Stimulated activated effector memory CD8-positive, alpha-beta T cell treated with anti-CD3 and anti-CD28 coated beads, Interleukin-12 subunit alpha, Interleukin-12 subunit beta, amount 100 ng/mL, for 72 hours (primary cell): Measurements from ENCODE around the gene CRYBG2.

ENCODE experiments used
- ATAC-seq: fragments of 150-1000 bp; cut with Tn5 transposase; 2 replicates; pipeline ENCODE4 v1.10.0; 2021
- DNase-seq, 2 donors: peaks; one replicate each; pipeline ENCODE4 v3.0.0; 2021 to 2022; ENCODE audit warnings: low spot score in 2 of 2
- H3K27ac Mint-ChIP-seq: one replicate; pipeline ENCODE4 v1.8.0; 2022; ENCODE audit warnings: mild to moderate bottlenecking, mixed read lengths
- H3K36me3 Mint-ChIP-seq: one replicate; pipeline ENCODE4 v1.8.0; 2022; ENCODE audit warnings: mild to moderate bottlenecking, mixed read lengths
- H3K4me1 Mint-ChIP-seq: one replicate; pipeline ENCODE4 v1.8.0; 2022; ENCODE audit warnings: mixed read lengths
- H3K4me3 Mint-ChIP-seq: one replicate; pipeline ENCODE4 v1.8.0; 2022; ENCODE audit warnings: mild to moderate bottlenecking, mixed read lengths
- H3K9me3 Mint-ChIP-seq: one replicate; pipeline ENCODE4 v1.8.0; 2022; ENCODE audit warnings: mixed read lengths

Gene CRYBG2

DNA sequence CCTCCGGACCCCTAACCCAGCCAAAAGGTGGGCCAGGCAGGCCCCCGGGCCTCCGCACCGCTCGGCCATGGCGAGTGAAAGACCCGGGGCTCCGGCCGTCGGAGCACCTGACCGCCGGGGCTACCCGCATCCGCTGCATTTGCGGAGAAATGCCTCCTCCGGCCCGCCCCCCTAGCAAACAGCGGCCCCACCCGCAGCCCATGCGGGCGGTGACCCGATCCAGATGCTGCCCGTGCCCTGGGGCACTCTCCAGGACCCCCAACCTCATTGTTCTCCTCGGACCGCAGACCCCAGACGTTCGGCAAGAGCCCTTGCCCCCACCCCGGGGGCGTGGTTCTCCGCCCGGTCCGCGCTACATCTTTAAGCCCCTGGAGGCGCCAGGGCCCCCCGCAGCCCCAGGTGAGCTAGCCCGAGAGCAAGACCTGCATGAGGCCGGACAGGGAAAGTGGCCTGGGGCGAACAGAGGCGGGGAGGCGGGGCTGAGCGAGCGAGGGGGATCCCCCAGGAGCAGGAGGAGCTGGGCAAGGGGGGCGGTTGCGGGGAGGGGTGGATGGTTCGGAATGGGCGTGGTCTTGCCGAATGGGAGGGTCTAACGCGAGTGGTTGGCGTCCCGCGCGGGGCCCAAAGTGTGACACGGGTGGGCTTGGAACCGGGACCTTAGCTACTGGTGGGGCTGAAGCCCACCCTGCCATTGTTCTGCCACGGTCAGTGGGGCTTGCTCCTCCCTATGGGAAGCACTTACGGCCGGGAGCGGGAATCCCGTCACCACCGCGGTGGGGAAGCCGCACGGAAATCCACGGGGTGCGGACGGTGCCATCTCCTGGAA is 6.3 kb upstream of the CRYBG2 start:
- DNase-seq (no peak), ATAC-seq (peak; percentile 39)
- Mint-ChIP-seq H3K27ac (peak overlapping the region; percentile 76), H3K4me1 (peaks cover 59% of the 10 kb centered on the region), H3K36me3 (peaks cover 13% of the 10 kb centered on the region), H3K4me3 (peak overlapping the region; percentile 74), H3K9me3 (no peaks in the 10 kb centered on the region)

DNA sequence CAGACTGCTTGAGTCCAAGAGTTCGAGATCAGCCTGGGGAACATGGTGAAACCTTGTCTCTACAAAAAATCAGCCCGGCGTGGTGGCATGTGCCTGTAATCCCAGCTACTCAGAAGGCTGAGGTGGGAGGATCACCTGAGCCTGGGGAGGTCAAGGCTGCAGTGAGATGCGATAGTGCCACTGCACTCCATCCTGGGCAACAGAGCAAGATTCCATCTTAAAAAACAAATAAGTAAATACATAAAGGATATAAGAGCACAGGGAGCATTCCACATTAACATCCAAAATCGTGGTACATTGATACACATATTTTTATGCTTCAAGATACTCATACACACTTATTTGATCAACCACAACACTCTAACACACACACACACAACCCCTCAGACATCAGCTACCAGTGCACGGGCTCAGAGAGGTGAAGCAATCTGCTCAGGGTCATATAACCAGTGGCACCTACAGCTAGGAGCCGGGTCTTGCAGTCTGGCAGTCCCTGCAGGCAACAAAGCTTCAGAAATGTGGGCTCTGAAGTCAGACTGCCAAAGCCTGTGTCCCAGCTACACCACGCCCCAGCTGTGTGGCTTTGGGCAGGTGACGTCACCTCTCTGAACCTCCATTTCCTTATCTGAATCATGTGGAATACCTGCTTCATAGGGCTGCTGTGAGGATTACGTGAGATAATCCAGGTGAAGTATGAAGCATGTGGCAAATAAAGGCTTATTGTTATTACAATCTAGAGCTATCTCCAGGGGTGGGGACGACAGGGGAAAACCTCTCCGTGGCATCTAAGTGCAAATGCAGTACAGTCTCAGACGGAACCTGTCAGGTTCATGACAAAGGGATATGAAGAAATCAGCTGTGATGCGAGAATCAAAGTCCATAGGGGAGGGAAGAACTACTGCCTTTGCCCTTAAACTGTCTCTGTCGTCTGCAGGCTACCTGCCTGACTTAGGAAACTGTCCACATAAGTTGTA is 4.8 kb upstream of the CRYBG2 start:
- Mint-ChIP-seq H3K9me3 (no peaks in the 10 kb centered on the region), H3K36me3 (peaks cover 8% of the 10 kb centered on the region), H3K4me3 (peak overlapping the region; percentile 74), H3K4me1 (peaks cover 45% of the 10 kb centered on the region), H3K27ac (peak overlapping the region; percentile 34)
- ATAC-seq (peak; percentile 82), DNase-seq (peak; percentile 33 to 64)

DNA sequence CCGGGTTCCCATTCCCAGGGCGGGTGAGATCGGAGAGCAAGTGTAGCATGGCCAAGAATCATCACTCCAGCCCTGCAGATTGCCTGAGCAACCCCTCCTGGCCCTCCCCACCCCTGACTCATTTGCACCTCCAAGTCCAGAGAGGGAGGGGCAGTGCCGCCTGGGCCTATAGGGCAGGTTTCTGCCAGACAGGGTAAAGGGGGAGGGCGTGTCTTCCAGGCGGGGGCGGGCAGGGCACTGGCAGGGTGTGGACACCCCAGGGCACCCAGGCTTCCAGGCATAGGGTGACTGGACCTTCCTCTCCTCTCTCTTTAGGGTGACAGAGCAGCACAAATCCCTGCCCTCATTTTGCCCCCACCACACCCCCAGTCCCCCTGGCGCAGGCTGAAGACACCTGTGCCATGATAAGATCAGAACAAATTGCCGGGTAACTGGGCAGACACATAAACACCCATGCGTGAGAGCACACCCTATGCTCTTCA is 3.2 kb upstream of the CRYBG2 start:
- no peak overlapping the region for H3K27ac Mint-ChIP-seq
- DNase-seq (no peak), ATAC-seq (no peak)
- no peaks in the 10 kb centered on the region for H3K9me3 Mint-ChIP-seq
- H3K36me3 Mint-ChIP-seq, result no peaks in the 10 kb centered on the region
- H3K4me3 Mint-ChIP-seq, result no peak overlapping the region
- peaks cover 37% of the 10 kb centered on the region for H3K4me1 Mint-ChIP-seq

DNA sequence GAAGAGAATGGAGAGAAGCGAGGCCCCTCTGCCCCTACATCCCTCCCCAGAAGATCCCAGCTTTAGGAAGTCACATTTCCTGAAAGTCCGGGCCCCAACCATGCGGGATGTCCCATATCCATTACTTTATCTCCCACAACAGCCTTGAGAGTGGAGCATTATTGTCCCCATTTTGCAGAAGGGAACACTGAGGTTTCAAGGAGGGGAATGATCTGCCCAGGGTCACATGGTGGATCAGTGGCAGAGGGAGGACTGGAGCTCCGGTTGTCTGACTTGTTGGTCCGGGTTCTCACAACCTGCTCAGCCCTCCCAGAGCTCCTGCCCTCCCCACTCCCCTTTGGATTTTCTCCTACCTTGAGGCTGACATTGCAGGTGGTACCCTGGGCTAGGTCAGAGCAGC is 2.2 kb upstream of the CRYBG2 start:
- no peak for ATAC-seq
- H3K4me3 Mint-ChIP-seq, result no peak overlapping the region
- H3K9me3 Mint-ChIP-seq, result no peaks in the 10 kb centered on the region
- peaks cover 39% of the 10 kb centered on the region for H3K4me1 Mint-ChIP-seq
- no peaks in the 10 kb centered on the region for H3K36me3 Mint-ChIP-seq
- peak overlapping the region; percentile 79 for H3K27ac Mint-ChIP-seq
- DNase-seq, result no peak

DNA sequence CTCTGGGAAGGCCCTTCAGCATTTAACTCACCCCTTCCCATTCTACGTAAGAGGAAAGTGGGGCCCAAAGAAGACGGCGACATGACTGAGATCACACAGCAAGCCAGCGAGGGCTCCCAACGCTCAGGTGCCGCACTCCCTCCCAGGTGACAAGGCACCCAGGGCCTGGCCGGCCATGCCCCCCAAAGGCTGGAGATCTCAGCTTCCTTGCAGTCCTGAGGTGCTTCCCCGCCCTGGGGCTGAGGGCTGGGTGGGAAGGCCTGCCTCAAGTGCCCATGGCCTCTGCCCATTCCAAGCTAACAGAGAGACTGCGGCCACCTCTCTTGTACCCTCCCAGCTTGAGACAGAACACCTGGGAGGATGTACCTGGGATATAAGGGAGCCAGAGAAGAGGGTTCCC is 1.0 kb upstream of the CRYBG2 start:
- Mint-ChIP-seq H3K4me1 (peaks cover 28% of the 10 kb centered on the region), H3K9me3 (no peaks in the 10 kb centered on the region), H3K4me3 (no peak overlapping the region), H3K36me3 (no peaks in the 10 kb centered on the region), H3K27ac (no peak overlapping the region)
- DNase-seq (no peak), ATAC-seq (no peak)

DNA sequence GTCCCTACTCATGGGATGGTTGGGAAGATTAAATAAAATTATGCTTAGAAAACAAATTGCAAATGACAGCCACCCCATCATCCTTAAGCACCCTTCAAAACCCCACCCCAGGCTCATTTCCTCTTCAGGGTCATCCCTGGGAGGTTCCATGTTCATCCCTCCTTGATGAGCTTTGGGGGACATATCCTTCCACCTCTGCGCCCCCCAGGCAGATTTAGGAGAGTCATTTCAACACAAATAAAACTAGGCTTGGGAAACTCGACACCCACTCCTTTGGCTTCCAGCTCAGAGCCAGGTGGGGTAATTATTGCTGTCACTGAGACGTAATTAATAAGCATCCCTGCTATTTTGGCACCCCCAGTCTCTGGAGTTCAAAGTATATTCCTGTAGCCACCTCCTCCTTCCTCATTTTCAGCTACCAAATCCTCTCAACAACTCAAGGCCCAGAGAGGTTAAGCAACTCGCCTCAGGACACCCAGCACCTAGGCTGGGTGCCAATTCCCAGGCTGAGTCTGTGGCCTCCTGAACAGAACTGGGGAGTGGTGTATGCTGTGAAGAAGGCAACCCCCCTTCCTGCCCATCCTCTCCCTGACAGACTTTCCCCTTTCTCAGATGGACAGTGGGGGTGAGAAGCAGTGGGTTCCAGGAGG is 595 bp downstream of the CRYBG2 start:
- H3K4me3 Mint-ChIP-seq, result no peak overlapping the region
- no peaks in the 10 kb centered on the region for H3K9me3 Mint-ChIP-seq
- DNase-seq, result no peak
- peak overlapping the region; percentile 79 for H3K27ac Mint-ChIP-seq
- peaks cover 12% of the 10 kb centered on the region for H3K4me1 Mint-ChIP-seq
- H3K36me3 Mint-ChIP-seq, result no peaks in the 10 kb centered on the region
- ATAC-seq, result no peak

DNA sequence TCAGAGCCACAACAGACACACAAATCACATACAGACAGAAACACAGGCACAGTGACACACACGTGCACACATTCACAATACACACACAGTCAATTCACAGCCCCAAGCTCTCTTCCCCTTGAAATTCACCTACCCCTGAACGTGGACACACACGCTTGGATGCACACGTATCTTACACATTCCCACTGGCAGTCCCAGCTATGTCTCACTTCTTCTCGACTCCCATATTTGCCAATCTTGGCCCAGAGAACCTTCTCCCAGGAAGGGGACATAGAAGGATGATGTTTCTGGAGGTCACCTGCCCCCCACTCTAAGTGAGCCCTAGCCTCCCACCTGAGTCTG is 1.6 kb downstream of the CRYBG2 start:
- ATAC-seq (no peak), DNase-seq (no peak)
- no peak overlapping the region for H3K27ac Mint-ChIP-seq
- H3K4me1 Mint-ChIP-seq, result peaks cover 11% of the 10 kb centered on the region
- no peaks in the 10 kb centered on the region for H3K9me3 Mint-ChIP-seq
- H3K36me3 Mint-ChIP-seq, result no peaks in the 10 kb centered on the region
- no peak overlapping the region for H3K4me3 Mint-ChIP-seq

DNA sequence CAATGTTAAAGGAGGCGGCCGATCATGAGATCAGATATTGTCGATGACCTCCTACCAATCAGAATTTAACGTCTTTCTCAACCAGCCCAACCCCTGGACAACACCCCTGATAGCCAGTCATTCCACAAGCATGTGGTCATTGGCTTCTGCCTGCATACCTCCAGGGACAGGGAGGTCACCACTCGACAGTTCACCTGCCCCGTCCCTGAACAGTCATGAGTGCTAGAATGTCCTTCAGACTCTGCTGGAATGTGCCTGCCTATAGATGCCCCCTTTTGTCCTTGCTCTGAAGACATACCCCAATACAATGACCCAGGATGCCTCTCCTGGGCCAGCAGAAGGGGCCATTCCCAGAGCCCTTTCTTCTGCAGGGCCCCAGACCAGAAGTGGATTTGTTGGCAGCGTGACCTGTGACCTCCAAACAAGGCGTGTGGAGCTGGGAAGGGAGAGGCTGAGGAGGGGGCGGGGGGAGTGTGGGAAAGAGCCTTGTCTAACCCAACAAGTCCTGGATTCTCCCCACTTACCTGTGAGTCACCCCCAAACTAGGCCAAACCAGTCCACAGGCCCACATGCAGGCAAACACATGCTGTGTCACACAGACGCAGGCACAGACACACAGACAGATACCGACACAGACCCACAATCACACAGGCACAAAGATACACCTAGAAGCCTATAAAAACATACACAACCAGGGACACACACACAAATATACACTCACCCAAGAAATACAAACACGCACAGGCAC is 2.2 kb downstream of the CRYBG2 start:
- H3K9me3 Mint-ChIP-seq, result no peaks in the 10 kb centered on the region
- peak; percentile 37 for ATAC-seq

DNA sequence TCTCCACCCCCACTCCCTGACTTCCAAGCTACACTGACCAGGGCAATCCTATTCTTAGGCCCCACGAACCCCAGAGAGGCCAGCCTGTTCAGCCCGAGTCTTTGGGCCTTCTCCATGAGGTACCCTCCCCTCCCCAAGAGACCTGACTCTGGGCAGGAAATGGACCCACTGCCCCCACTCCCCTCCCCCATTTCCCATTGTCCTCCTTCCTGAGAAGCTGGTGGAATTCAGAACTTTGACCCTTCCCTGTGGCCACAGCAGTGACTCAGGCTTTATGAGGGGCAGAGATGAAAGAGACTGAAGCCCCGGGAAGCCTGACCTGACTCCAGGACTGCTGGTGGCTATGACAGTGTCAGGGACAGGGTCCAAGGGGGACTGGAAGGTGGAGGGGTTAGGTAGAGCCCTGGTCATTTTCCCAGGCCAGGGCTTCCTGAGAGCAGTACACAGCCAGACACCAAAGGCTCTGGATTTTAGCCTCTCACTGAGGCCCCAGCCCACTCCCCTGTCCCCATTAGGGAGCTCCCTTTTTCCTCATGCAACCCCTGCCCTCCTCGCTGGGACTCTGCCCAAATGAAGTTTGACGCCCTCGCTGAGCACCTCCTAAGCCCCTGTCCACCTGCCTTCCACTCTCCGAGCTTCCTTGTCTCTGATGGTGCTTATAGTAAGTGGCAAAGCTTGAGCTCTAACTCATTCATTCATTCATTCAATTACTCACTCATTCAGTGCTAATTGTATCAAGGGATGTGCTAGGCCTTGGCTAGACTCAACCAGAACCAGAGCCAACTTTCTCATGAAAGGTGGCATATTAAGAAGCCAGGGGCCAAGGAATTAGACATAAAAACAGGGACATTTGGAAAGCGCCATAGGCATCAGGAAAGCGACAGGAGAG is 3.0 kb downstream of the CRYBG2 start:
- ATAC-seq (no peak), DNase-seq (no peak)
- Mint-ChIP-seq H3K4me1 (peaks cover 10% of the 10 kb centered on the region), H3K36me3 (no peaks in the 10 kb centered on the region), H3K4me3 (no peak overlapping the region), H3K9me3 (no peaks in the 10 kb centered on the region), H3K27ac (peak overlapping the region; percentile 1)

More for the DNA sequence above, 2.2 kb downstream of the CRYBG2 start:
- H3K27ac Mint-ChIP-seq, result peak overlapping the region; percentile 1
- no peak overlapping the region for H3K4me3 Mint-ChIP-seq
- no peak for DNase-seq
- H3K4me1 Mint-ChIP-seq, result peaks cover 11% of the 10 kb centered on the region
- H3K36me3 Mint-ChIP-seq, result no peaks in the 10 kb centered on the region

DNA sequence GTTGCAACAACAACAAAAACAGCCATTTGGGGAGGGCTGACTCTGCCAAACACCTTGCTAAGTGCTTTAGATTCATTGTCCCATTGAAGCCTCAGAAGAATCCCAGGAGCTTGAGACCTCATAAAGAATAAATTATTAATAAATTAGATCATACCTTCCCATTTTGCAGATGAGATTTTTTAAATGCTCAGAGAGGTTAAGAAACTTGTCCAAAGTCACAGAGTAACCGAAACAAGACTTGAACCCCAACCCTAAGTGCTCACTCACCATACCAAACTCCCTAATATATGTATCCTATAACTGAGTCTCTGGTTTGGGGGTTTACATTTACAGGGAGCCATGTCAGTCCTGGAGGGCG is 3.6 kb downstream of the CRYBG2 start:
- Mint-ChIP-seq H3K36me3 (no peaks in the 10 kb centered on the region), H3K27ac (no peak overlapping the region), H3K9me3 (no peaks in the 10 kb centered on the region), H3K4me3 (no peak overlapping the region), H3K4me1 (peaks cover 6% of the 10 kb centered on the region)
- DNase-seq (no peak), ATAC-seq (no peak)

DNA sequence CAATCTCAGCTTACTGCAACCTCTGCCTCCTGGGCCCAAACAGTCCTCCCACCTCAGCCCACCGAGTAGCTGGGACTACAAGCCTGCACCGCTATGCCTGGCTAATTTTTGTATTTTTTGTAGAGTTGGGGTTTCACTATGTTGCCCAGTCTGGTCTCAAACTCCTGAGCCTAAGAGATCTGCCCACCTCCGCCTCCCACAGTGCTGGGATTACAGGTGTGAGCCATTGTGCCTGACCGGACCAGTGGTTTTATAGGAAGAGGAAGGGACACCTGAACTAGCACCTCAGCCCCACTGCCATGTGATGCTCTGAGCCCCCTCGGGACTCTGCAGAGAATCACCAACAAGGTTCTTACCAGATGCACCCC is 4.1 kb downstream of the CRYBG2 start:
- no peaks in the 10 kb centered on the region for H3K36me3 Mint-ChIP-seq
- no peak overlapping the region for H3K27ac Mint-ChIP-seq
- H3K9me3 Mint-ChIP-seq, result no peaks in the 10 kb centered on the region
- no peak for ATAC-seq
- DNase-seq, result no peak
- no peak overlapping the region for H3K4me3 Mint-ChIP-seq
- peaks cover 6% of the 10 kb centered on the region for H3K4me1 Mint-ChIP-seq

DNA sequence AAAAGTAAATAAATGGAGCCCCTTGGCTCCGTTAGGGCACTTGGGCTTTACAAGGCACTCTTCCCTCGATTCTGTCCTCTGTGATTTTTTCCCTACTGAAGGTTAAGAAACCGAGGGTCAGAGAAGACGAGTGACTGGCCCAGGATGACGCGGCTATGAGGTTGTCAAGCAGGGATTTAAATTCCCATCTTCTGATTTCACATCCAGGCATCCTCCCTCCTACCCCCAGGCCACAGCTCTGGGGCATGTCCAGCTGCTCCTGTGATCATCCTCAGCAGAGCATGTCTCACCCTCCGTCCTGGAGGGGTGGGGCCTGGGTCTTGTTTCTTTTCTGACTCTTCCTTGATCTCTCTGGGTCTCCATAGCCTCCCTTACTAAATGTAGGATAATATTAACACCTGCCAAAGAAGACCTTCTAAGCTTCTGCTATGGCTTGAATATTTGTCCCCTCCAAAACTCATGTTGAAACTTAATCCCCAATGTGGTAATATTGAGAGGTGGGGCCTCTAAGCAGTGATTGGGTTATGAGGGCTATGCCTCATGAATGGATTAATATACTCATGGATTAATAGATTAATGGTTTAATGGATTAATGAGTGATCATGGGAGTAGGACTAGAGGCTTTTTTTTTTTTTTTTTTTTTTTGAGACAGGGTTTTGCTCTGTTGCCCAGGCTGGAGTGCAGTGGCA is 4.6 kb downstream of the CRYBG2 start:
- H3K36me3 Mint-ChIP-seq, result no peaks in the 10 kb centered on the region
- H3K4me1 Mint-ChIP-seq, result peaks cover 6% of the 10 kb centered on the region
- no peaks in the 10 kb centered on the region for H3K9me3 Mint-ChIP-seq
- no peak for DNase-seq
- H3K4me3 Mint-ChIP-seq, result no peak overlapping the region
- no peak for ATAC-seq
- H3K27ac Mint-ChIP-seq, result no peak overlapping the region

DNA sequence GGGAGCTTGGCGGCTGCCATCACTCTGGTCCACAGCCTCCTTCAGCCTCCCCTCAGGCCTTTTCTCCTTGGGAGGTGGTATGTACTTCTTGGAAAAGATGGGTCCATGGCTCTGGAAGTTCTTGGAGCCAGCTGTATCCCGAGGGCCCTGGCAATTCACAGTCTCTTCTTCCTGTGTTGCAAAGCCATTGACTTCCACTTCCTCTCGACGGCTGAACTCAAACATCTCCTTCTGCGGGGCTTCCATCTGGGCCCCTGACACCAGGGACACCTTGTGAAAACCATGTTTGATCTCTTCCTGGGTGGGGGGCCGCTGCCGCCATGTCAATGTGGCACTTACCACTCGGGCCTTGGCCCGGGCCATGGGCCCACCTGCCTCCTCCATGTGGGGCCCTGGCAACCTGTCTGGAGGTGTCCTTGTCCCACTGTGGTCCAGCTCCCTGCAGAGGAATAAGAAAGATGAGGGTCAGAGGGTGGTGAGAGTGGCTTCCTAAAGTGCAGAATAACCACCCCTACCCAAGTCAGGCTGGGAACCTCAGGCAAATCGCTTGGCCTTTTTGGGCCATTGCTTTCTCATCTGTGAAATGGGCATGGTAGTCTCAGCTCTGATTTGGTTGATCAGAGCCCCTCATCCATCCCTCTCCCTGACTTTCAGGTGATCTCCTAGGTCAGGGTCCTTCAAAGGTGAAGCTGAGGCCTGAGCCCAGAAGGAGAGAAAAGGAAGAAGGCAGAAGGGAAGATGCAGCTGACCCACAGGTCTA is 7.5 kb downstream of the CRYBG2 start:
- Mint-ChIP-seq H3K27ac (no peak overlapping the region), H3K4me1 (no peaks in the 10 kb centered on the region)

More for the DNA sequence above, 7.5 kb downstream of the CRYBG2 start:
- ATAC-seq (no peak), DNase-seq (no peak)
- no peaks in the 10 kb centered on the region for H3K36me3 Mint-ChIP-seq
- H3K9me3 Mint-ChIP-seq, result no peaks in the 10 kb centered on the region
- no peak overlapping the region for H3K4me3 Mint-ChIP-seq
